BLaER1 treated with 17β-estradiol and CSF1 and Interleukin-3, amounts not matched to agents 10 nM and 100 nM (cell line): ENCODE results near the gene PLCB1.
"Not testable (repeated sequence)": the region's sequence is repeated elsewhere in the genome, so short reads cannot be mapped to it uniquely, and the experiment has no call there.

Experiments
- H3K27ac ChIP-seq, 11 experiments: shearing (Covaris generic); formaldehyde crosslinking; 2 replicates each; pipeline ENCODE4 v1.8.1; 2022
- H3K27me3 ChIP-seq, 11 experiments: shearing (Covaris generic); formaldehyde crosslinking; 2 replicates each; pipeline ENCODE4 v1.8.1; 2022
- H3K36me3 ChIP-seq, 11 experiments: shearing (Covaris generic); formaldehyde crosslinking; 2 replicates each; pipeline ENCODE4 v1.8.1; 2022
- H3K4me1 ChIP-seq, 10 experiments: shearing (Covaris generic); formaldehyde crosslinking; 2 replicates each; pipeline ENCODE4 v1.8.1; 2022
- H3K4me2 ChIP-seq, 11 experiments: shearing (Covaris generic); formaldehyde crosslinking; 2 replicates each; pipeline ENCODE4 v1.8.1; 2022
- H3K4me3 ChIP-seq, 10 experiments: shearing (Covaris generic); formaldehyde crosslinking; 2 replicates each; pipeline ENCODE4 v1.8.1; 2022
- H3K9ac ChIP-seq, 11 experiments: shearing (Covaris generic); formaldehyde crosslinking; 2 replicates each; pipeline ENCODE4 v1.8.1; 2022
- H3K9me3 ChIP-seq, 11 experiments: shearing (Covaris generic); formaldehyde crosslinking; replicated peaks in 1 of 11; 2 replicates each; pipeline ENCODE4 v1.8.1; 2022
- H4K20me1 ChIP-seq, 11 experiments: shearing (Covaris generic); formaldehyde crosslinking; 2 replicates each; pipeline ENCODE4 v1.8.1; 2022
- Cebpa-rat ChIP-seq, 11 experiments: shearing (Covaris generic); IDR thresholded peaks; 2 replicates each; pipeline ENCODE4 v1.8.1; 2022

Gene PLCB1

GRCh38 chr20:8435285-8436035 is 303.4 kb downstream of the PLCB1 start:
- no peak for TF ChIP-seq Cebpa-rat (IDR thresholded peaks at IDR 0.05)
- Histone ChIP-seq H4K20me1 (no peaks in the 10 kb centered on the region), H3K4me3 (no peak overlapping the region), H3K36me3 (no peaks in the 10 kb centered on the region; a peak in 1 of 22 replicates), H3K9ac (no peak overlapping the region), H3K4me1 (peaks cover 12 to 25% (median 16%) of the 10 kb centered on the region in 10 experiments; a peak in 19 of 20 replicates), H3K27me3 (no peaks in the 10 kb centered on the region), H3K27ac (no peak overlapping the region), H3K9me3 (no peaks in the 10 kb centered on the region), H3K4me2 (0 out of 22 replicates have a peak overlapping the region, but pooled peaks of 1 of the 11 experiments have one; percentile 30)

GRCh38 chr20:8436938-8437337 is 304.9 kb downstream of the PLCB1 start:
- H3K4me2 ChIP-seq, H4K20me1 ChIP-seq, H3K27ac ChIP-seq, H3K27me3 ChIP-seq, H3K4me3 ChIP-seq, H3K36me3 ChIP-seq, H3K9ac ChIP-seq, H3K9me3 ChIP-seq: not testable (repeated sequence)
- peaks cover 12 to 25% (median 14%) of the 10 kb centered on the region in 10 experiments; a peak in 19 of 20 replicates for H3K4me1 ChIP-seq

- no peak for TF ChIP-seq Cebpa-rat (IDR thresholded peaks at IDR 0.05)
- no peaks in the 10 kb centered on the region for H3K27me3 ChIP-seq
Observed at GRCh38 chr20:8438748-8439147, 306.7 kb downstream of the PLCB1 start.

GRCh38 chr20:8443464-8444072 is 311.5 kb downstream of the PLCB1 start:
- no peaks in the 10 kb centered on the region for H3K27me3 ChIP-seq
- no peaks in the 10 kb centered on the region for H4K20me1 ChIP-seq
- H3K9me3 ChIP-seq = peaks cover 0 to 21% (median 7%) of the 10 kb centered on the region in 11 experiments; a peak in 10 of 22 replicates
- no peak overlapping the region for H3K9ac ChIP-seq
- no peak overlapping the region for H3K4me2 ChIP-seq
- H3K27ac ChIP-seq = no peak overlapping the region
- no peak overlapping the region for H3K4me3 ChIP-seq
- H3K36me3 ChIP-seq = no peaks in the 10 kb centered on the region
- no peak for TF ChIP-seq Cebpa-rat (IDR thresholded peaks at IDR 0.05)
- H3K4me1 ChIP-seq = no peaks in the 10 kb centered on the region

More at GRCh38 chr20:8438748-8439147, 306.7 kb downstream of the PLCB1 start:
- H3K4me1 ChIP-seq = peaks cover 0 to 8% (median 0%) of the 10 kb centered on the region in 10 experiments; a peak in 3 of 20 replicates
- no peaks in the 10 kb centered on the region; a peak in 1 of 22 replicates for H3K36me3 ChIP-seq
- H3K9me3 ChIP-seq = peaks cover 0 to 9% (median 6%) of the 10 kb centered on the region in 11 experiments; a peak in 9 of 22 replicates
- no peak overlapping the region for H3K4me2 ChIP-seq
- H4K20me1 ChIP-seq = no peaks in the 10 kb centered on the region
- H3K4me3 ChIP-seq = no peak overlapping the region
- no peak overlapping the region for H3K27ac ChIP-seq
- H3K9ac ChIP-seq = no peak overlapping the region

- Histone ChIP-seq H3K27me3 (no peaks in the 10 kb centered on the region), H3K4me3 (no peak overlapping the region), H3K36me3 (no peaks in the 10 kb centered on the region), H3K4me1 (no peaks in the 10 kb centered on the region), H3K9ac (no peak overlapping the region), H4K20me1 (no peaks in the 10 kb centered on the region), H3K9me3 (peaks cover 0 to 21% (median 7%) of the 10 kb centered on the region in 11 experiments; a peak in 10 of 22 replicates), H3K27ac (no peak overlapping the region), H3K4me2 (no peak overlapping the region)
- TF ChIP-seq Cebpa-rat (IDR thresholded peaks at IDR 0.05) = no peak
Observed at GRCh38 chr20:8447262-8448120, 315.4 kb downstream of the PLCB1 start.

GRCh38 chr20:8449123-8449522 is 317.1 kb downstream of the PLCB1 start:
- no peak overlapping the region for H3K4me2 ChIP-seq
- no peaks in the 10 kb centered on the region for H4K20me1 ChIP-seq
- H3K9me3 ChIP-seq = peaks cover 0 to 8% (median 0%) of the 10 kb centered on the region in 11 experiments; a peak in 1 of 22 replicates
- no peak for TF ChIP-seq Cebpa-rat (IDR thresholded peaks at IDR 0.05)
- H3K27ac ChIP-seq = no peak overlapping the region
- no peak overlapping the region for H3K4me3 ChIP-seq
- H3K36me3 ChIP-seq = no peaks in the 10 kb centered on the region
- no peaks in the 10 kb centered on the region for H3K4me1 ChIP-seq
- H3K9ac ChIP-seq = no peak overlapping the region
- H3K27me3 ChIP-seq = no peaks in the 10 kb centered on the region

GRCh38 chr20:8454137-8454712 is 322.2 kb downstream of the PLCB1 start:
- Histone ChIP-seq H3K27ac (no peak overlapping the region), H3K27me3 (no peaks in the 10 kb centered on the region), H3K9ac (no peak overlapping the region), H3K4me1 (peaks cover 9 to 24% (median 18%) of the 10 kb centered on the region in 10 experiments), H3K36me3 (no peaks in the 10 kb centered on the region), H3K4me3 (no peak overlapping the region), H3K9me3 (no peaks in the 10 kb centered on the region), H4K20me1 (no peaks in the 10 kb centered on the region), H3K4me2 (no peak overlapping the region)
- TF ChIP-seq Cebpa-rat (IDR thresholded peaks at IDR 0.05) = no peak

GRCh38 chr20:8456765-8457164 is 324.7 kb downstream of the PLCB1 start:
- Histone ChIP-seq H3K9me3 (no peaks in the 10 kb centered on the region), H4K20me1 (no peaks in the 10 kb centered on the region), H3K4me3 (no peak overlapping the region), H3K4me1 (peaks cover 9 to 24% (median 18%) of the 10 kb centered on the region in 10 experiments), H3K36me3 (no peaks in the 10 kb centered on the region), H3K4me2 (peak overlapping the region in 1 of 11 experiments; percentile 49; a peak in 1 of 22 replicates), H3K27me3 (no peaks in the 10 kb centered on the region), H3K27ac (no peak overlapping the region), H3K9ac (no peak overlapping the region)
- TF ChIP-seq Cebpa-rat (IDR thresholded peaks at IDR 0.05) = no peak
